HG03064 (cell line): ENCODE data around the gene RBM17.
A peak's percentile ranks its signal among the peaks of the same experiment; 100 is the strongest.
"Not testable (repeated sequence)": the region's sequence is repeated elsewhere in the genome, so short reads cannot be mapped to it uniquely, and the experiment has no call there.

Experiments
- ATAC-seq: cut with Tn5 transposase; IDR thresholded peaks from one replicate; pipeline ENCODE4 v1.9.1; 2021; ENCODE audit warnings: low read depth; ENCODE audit not compliant: unreplicated experiment

The RBM17 gene

DNA sequence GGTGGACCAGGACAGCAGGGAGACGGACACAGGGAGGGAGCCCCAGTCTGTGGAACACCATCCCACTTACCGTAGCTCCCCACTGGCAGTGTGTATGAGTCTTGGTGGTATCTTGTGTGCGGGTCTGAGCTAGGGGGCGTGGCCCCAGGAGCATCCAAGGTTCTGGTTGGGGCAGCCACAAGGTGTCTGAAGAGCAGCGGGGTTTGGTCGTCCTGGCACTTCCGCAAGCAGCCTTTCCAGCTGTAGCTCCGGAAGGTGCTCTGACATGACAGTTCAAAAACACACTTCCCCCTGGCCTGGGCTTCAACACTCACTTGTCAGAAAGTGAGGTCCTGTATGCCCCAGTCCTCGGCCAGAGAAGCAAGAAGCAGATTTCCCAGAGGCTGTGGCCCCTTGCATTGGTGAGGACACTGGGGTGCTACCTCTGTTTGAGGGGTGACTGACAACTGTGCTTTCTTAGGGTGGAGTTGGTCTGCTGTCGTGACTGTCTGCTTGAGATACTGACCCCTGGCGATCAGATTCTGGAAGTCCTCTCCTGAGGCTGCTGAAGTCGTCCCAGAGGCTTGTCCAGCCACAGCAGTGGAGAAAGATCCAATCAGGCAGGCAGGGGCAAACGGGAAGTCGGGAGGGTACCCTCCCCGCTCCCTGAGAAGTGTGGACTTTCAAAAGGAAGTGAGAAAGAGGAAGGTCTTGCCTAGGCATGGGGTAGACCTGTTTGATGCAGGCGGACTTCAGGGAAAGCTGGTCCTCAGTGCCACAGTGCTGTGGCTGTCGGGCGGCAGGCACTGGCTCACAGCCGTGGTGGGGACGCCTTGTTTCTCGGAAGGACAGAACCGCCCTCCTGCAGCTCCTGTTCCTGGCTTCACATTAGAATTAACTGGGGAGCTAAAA lies 62.5 kb downstream of the RBM17 start:
- ATAC-seq = peak; percentile 79

DNA sequence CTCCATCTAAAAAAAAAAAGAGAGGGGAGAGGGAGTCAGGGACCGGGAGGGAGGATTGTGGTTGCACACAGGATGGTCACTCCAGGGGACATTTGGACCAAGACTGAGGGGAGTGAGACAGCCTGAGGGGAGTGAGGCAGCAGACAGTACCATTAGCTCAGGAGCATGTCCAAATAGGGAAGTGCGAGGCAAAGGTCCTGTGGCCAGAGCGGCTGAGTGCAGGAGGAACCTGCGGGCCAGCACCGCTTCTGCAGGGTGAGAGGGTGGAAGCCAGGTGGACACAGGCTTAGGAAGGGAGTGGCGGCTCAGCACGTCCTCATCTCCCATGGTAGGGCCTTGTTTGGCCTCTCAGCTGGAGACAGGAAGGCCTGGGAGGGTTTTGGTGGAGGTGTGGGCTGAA lies 65.0 kb downstream of the RBM17 start:
- no peak for ATAC-seq

DNA sequence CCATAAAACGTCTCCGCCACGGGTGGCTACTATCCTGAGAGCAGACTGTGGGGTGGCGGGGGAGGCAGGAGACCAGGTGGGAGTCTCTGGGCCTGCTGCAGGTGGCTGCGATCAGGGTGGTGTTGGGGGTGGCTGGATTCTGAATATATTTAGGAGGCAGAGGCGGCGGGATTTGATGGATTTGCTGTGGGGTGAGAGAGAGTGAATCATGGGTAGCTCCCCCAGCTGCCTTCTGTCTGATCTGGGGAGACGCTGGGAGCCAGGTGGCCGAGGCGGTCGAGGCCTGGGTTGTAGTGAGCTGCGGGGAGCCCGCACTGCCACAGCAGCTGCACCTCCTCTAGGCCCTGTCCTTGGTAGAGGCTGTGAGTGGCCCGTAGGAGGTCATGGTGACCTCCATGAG lies 65.7 kb downstream of the RBM17 start:
- no peak for ATAC-seq

DNA sequence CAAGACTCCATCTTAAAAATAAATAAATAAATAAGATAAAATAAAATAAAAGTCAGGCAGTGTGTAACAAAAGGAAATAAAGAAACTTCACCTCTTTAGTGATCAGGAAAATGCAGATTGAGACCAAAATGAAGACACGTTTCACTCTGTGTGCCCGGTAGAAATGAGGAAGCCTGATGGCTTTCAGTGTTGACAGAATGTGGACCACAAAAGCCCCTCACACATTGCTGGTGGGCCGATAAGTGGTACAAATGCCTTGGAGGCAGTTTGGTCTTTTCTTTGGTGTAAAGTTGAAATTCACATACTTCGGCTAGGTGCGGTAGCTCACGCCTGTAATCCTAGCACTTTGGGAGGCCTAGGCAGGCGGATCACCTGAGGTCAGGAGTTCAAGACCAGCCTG lies 69.4 kb downstream of the RBM17 start:
- no peak for ATAC-seq

DNA sequence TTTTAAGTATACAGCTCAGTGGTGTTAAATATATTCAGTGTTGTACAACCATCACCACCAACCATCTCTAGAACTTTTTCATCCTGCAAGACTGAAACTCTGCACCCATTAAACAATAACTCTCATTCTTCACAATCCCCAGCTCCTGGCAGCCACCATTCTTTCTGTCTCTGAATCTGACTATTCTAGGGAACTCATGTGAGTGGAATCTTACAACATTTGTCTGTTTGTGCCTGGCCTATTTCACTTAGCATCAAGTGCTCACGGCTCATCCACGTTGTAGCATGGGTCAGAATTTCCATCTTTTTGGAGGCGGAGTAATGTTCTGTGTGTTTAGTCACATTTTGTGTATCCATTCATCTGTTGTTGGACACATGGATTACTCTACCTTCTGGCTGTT lies 73.1 kb downstream of the RBM17 start:
- no peak for ATAC-seq

DNA sequence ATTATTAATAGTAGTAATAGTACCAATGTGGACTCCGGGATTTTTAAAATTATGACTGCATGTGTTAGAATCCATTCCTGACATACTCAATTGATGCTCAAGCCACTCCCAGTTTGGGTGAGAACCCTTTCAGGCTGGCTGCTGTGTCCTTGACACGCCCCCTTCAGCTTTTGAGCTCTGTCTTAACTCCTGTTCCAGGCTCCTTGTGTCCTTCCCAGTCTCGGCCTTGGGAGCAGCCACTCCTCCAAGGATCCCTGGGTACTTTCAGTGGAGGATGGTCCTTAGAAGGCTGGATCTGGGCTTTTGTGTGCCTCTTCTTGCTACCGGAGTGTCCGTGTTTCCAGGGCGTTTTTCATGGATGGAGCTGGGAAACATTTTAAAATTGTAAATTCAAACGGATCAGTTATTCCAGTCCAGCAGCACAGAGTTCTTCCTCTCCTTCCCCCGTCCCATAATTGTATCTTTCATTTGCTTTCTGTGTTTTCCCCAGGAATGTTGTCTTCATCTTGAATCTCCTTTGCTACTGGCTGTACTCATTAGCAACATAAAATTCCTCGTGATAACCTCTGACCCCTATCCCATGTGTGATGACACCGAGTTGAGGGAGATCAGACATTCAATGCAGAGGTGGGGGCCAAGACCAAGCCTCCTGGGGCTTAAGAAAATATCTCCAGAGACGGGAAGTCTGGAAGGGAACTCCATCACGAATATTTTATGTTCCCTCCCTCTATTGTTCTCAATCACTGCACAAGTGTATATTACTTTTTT lies 73.9 kb downstream of the RBM17 start:
- ATAC-seq = no peak

DNA sequence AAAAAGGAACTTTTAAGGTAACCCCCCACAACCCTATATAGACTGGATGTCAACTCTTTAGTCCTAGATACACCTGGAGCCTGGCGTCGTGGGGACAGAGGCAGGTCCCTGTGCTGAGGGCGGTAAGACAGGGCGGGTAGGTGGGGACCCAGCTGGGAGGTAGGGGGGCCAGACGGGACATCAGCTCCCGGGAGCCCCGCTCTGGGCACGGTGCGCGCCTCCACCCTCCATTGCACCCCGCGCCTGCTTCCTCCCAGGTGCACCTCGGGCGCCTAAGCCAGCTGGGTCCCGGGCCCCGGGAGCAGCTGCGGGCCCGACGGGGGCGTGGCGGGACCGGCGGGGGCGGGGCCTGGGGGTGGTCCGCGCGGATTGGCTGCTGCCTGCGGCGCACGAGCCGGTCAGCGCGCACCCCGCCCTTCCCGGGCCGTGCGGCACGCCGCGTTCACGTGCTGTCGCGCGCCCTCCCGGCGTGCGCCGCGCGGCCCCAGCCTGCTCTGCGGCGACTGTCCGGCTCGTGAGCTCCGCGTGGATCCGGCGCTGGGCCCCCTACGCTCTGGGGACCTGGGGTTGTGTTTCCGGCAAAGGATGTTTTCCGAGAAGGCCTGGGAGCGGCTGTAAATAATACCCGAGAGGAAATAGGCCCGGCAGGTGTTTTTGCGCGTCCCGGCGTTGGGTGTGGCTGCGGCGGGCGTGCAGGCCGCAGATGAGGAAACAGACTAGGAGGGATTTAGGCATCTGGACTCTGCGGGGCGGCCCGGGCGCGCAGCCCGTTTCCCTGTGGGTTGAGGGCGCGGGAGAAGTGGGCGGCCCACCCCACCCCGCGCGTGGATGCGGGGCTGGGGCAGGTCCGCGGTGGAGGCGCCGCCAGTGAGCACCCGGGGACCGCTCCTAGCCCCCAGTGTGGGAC lies 74.8 kb downstream of the RBM17 start:
- ATAC-seq = peak; percentile 87

DNA sequence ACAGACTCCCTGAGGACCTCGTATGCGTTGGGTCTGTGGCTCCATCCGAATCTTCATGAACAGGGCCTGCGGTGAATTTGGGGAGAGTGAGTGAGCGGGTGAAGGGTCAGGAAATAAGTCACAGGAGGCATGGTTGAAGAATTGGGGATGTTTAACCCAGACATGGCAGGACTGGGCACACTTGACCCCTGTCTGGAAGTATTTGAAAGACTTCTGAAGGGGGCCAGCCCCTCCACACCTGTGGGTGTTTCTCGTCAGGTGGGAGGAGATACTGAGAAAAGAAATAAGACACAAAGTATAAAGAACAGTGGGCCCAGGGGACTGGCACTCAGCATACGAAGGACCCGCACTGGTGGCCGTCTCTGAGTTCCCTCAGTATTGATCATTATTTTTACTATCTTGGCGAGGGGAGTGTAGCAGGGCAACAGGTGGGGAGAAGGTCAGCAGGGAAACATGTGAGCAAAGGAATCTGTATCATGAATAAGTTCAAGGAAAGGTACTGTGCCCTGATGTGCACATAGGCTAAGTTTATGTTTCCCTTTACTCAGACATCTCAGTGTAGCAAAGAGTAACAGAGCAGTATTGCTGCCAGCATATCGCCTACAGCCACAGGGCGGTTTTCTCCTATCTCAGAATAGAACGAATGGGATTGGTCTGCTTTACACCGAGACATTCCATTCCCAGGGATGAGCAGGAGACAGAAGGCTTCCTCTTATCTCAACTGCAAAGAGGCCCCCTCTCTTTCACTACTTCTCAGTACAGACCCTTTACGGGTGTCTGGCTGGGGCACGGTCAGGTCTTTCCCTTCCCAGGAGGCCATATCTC lies 75.6 kb downstream of the RBM17 start:
- no peak for ATAC-seq

DNA sequence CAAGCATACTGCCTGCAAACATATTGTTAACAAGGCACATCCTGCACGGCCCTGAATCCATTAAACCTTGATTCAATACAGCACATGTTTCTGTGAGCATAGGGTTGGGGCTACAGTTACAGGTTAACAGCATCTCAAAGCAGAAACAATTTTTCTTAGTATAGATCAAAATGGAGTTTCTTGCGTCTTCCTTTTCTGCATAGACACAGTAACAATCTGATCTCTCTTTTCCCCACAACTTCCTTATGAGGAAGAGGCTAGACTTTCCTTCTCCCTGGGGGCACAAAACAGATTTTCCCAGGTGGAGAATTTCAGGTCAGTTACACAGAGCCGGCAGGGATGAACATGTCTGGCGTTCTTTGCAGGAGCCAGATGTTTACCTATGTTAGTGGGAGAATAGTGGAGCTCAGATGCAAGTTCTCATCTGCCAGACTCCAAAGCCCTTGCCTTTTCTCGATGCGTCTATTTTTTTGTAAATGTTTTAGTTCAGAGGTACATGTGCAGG lies 76.4 kb downstream of the RBM17 start:
- no peak for ATAC-seq

DNA sequence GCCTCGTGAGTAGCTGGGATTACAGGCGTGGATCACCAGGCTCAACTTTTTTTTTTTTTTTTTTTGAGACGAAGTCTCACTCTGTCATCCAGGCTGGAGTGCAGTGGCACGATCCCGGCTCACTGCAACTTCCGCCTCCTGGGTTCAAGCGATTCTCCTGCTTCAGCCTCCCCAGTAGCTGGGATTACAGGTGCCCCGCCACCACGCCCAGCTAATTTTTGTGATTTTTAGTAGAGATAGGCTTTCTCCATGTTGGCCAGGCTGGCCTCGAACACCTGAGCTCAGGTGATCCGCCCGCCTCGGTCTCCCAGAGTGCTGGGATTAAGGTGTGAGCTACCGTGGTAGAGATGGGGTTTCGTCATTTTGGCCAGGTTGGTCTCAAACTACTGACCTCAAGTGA lies 77.1 kb downstream of the RBM17 start:
- ATAC-seq = not testable (repeated sequence)
